C4-2B (cell line): ENCODE results near the gene SLC49A3.

ENCODE experiments used
- CTCF ChIP-seq: fragments of 450-650 bp; conservative IDR thresholded peaks from 2 replicates; pipeline ENCODE4 v1.5.1; 2017; ENCODE audit warnings: mild to moderate bottlenecking
- ZFX ChIP-seq: fragments of 450-650 bp; IDR thresholded peaks from 2 replicates; pipeline ENCODE4 v1.6.1; 2017

GRCh38 chr4:717601-718320 lies 28.8 kb upstream of the SLC49A3 start:
- TF ChIP-seq CTCF (no peak), ZFX (no peak)
